ENCODE data around the gene OTOA.
"Not testable (repeated sequence)": the region's sequence is repeated elsewhere in the genome, so short reads cannot be mapped to it uniquely, and the experiment has no call there.

OTOA gene

GRCh38 chr16:21644674-21645073 lies 19.1 kb upstream of the OTOA start:
- H3K4me1 ChIP-seq (ENCODE audit: control insufficient read depth, insufficient read depth, low read length): peaks cover 12% of the 10 kb centered on the region
- H3K9me3 ChIP-seq (ENCODE audit: control insufficient read depth, low read length): no peaks in the 10 kb centered on the region
- no peak overlapping the region for H3K4me3 ChIP-seq (ENCODE audit: low read length)
- H3K27me3 ChIP-seq (ENCODE audit: control insufficient read depth, insufficient read depth, low read length): no peaks in the 10 kb centered on the region
- H3K9ac ChIP-seq (ENCODE audit: low read length): no peak overlapping the region
- no peaks in the 10 kb centered on the region for H3K36me3 ChIP-seq (ENCODE audit: control insufficient read depth, insufficient read depth, low read length)

GRCh38 chr16:21645261-21645721 lies 18.5 kb upstream of the OTOA start:
- peaks cover 12% of the 10 kb centered on the region for H3K4me1 ChIP-seq (ENCODE audit: control insufficient read depth, insufficient read depth, low read length)
- H3K9ac ChIP-seq (ENCODE audit: low read length): peak overlapping the region; percentile 10
- no peak overlapping the region for H3K4me3 ChIP-seq (ENCODE audit: low read length)
- no peaks in the 10 kb centered on the region for H3K27me3 ChIP-seq (ENCODE audit: control insufficient read depth, insufficient read depth, low read length)
- no peaks in the 10 kb centered on the region for H3K9me3 ChIP-seq (ENCODE audit: control insufficient read depth, low read length)
- H3K36me3 ChIP-seq (ENCODE audit: control insufficient read depth, insufficient read depth, low read length): no peaks in the 10 kb centered on the region

GRCh38 chr16:21646091-21646490 lies 17.7 kb upstream of the OTOA start:
- Histone ChIP-seq H3K4me3 (ENCODE audit: low read length) (no peak overlapping the region), H3K9ac (ENCODE audit: low read length) (peak overlapping the region; percentile 10), H3K36me3 (ENCODE audit: control insufficient read depth, insufficient read depth, low read length) (no peaks in the 10 kb centered on the region), H3K9me3 (ENCODE audit: control insufficient read depth, low read length) (no peaks in the 10 kb centered on the region), H3K27me3 (ENCODE audit: control insufficient read depth, insufficient read depth, low read length) (no peaks in the 10 kb centered on the region), H3K4me1 (ENCODE audit: control insufficient read depth, insufficient read depth, low read length) (peaks cover 12% of the 10 kb centered on the region)

GRCh38 chr16:21646721-21647561 lies 16.8 kb upstream of the OTOA start:
- Histone ChIP-seq H3K9ac (ENCODE audit: low read length) (no peak overlapping the region), H3K4me1 (ENCODE audit: control insufficient read depth, insufficient read depth, low read length) (peaks cover 12% of the 10 kb centered on the region), H3K4me3 (ENCODE audit: low read length) (no peak overlapping the region), H3K36me3 (ENCODE audit: control insufficient read depth, insufficient read depth, low read length) (no peaks in the 10 kb centered on the region), H3K9me3 (ENCODE audit: control insufficient read depth, low read length) (no peaks in the 10 kb centered on the region), H3K27me3 (ENCODE audit: control insufficient read depth, insufficient read depth, low read length) (no peaks in the 10 kb centered on the region)

GRCh38 chr16:21647562-21648164 lies 16.1 kb upstream of the OTOA start:
- Histone ChIP-seq H3K36me3 (ENCODE audit: control insufficient read depth, insufficient read depth, low read length) (no peaks in the 10 kb centered on the region), H3K4me3 (ENCODE audit: low read length) (no peak overlapping the region), H3K9ac (ENCODE audit: low read length) (no peak overlapping the region), H3K27me3 (ENCODE audit: control insufficient read depth, insufficient read depth, low read length) (no peaks in the 10 kb centered on the region), H3K9me3 (ENCODE audit: control insufficient read depth, low read length) (no peaks in the 10 kb centered on the region), H3K4me1 (ENCODE audit: control insufficient read depth, insufficient read depth, low read length) (peaks cover 12% of the 10 kb centered on the region)

- not testable (repeated sequence) for H3K4me3 ChIP-seq (ENCODE audit: low read length); H3K27me3 ChIP-seq (ENCODE audit: control insufficient read depth, insufficient read depth, low read length); H3K36me3 ChIP-seq (ENCODE audit: control insufficient read depth, insufficient read depth, low read length); H3K9me3 ChIP-seq (ENCODE audit: control insufficient read depth, low read length); H3K9ac ChIP-seq (ENCODE audit: low read length)
- H3K4me1 ChIP-seq (ENCODE audit: control insufficient read depth, insufficient read depth, low read length): peaks cover 12% of the 10 kb centered on the region
Observed at GRCh38 chr16:21649826-21650406, 13.9 kb upstream of the OTOA start.

- Histone ChIP-seq H3K4me3 (ENCODE audit: low read length) (no peak overlapping the region), H3K36me3 (ENCODE audit: control insufficient read depth, insufficient read depth, low read length) (no peaks in the 10 kb centered on the region), H3K9me3 (ENCODE audit: control insufficient read depth, low read length) (no peaks in the 10 kb centered on the region), H3K27me3 (ENCODE audit: control insufficient read depth, insufficient read depth, low read length) (no peaks in the 10 kb centered on the region), H3K4me1 (ENCODE audit: control insufficient read depth, insufficient read depth, low read length) (peaks cover 12% of the 10 kb centered on the region), H3K9ac (ENCODE audit: low read length) (no peak overlapping the region)
Observed at GRCh38 chr16:21650521-21650920, 13.2 kb upstream of the OTOA start.

GRCh38 chr16:21651515-21651914 lies 12.3 kb upstream of the OTOA start:
- Histone ChIP-seq H3K9ac (ENCODE audit: low read length) (no peak overlapping the region), H3K9me3 (ENCODE audit: control insufficient read depth, low read length) (no peaks in the 10 kb centered on the region), H3K27me3 (ENCODE audit: control insufficient read depth, insufficient read depth, low read length) (no peaks in the 10 kb centered on the region), H3K36me3 (ENCODE audit: control insufficient read depth, insufficient read depth, low read length) (no peaks in the 10 kb centered on the region), H3K4me1 (ENCODE audit: control insufficient read depth, insufficient read depth, low read length) (peaks cover 2% of the 10 kb centered on the region), H3K4me3 (ENCODE audit: low read length) (no peak overlapping the region)

GRCh38 chr16:21652453-21652852 lies 11.3 kb upstream of the OTOA start, which contains the start of gene IGSF6:
TSS of gene IGSF6 (minus strand) at chr16:21652608. CDS start at chr16:21652598, 10 bp downstream.
- H3K36me3 ChIP-seq (ENCODE audit: control insufficient read depth, insufficient read depth, low read length): no peaks in the 10 kb centered on the region
- H3K4me1 ChIP-seq (ENCODE audit: control insufficient read depth, insufficient read depth, low read length): peaks cover 6% of the 10 kb centered on the region
- H3K9ac ChIP-seq (ENCODE audit: low read length): no peak within 1 kb of the TSS
- no peak within 1 kb of the TSS for H3K4me3 ChIP-seq (ENCODE audit: low read length)
- H3K27me3 ChIP-seq (ENCODE audit: control insufficient read depth, insufficient read depth, low read length): no peaks in the 10 kb centered on the region
- no peaks in the 10 kb centered on the region for H3K9me3 ChIP-seq (ENCODE audit: control insufficient read depth, low read length)

- Histone ChIP-seq H3K9me3 (ENCODE audit: control insufficient read depth, low read length) (no peaks in the 10 kb centered on the region), H3K4me1 (ENCODE audit: control insufficient read depth, insufficient read depth, low read length) (peaks cover 6% of the 10 kb centered on the region), H3K4me3 (ENCODE audit: low read length) (no peak overlapping the region), H3K36me3 (ENCODE audit: control insufficient read depth, insufficient read depth, low read length) (no peaks in the 10 kb centered on the region), H3K9ac (ENCODE audit: low read length) (no peak overlapping the region), H3K27me3 (ENCODE audit: control insufficient read depth, insufficient read depth, low read length) (no peaks in the 10 kb centered on the region)
Observed at GRCh38 chr16:21653571-21653970, 10.2 kb upstream of the OTOA start.

- Histone ChIP-seq H3K36me3 (ENCODE audit: control insufficient read depth, insufficient read depth, low read length) (no peaks in the 10 kb centered on the region), H3K4me1 (ENCODE audit: control insufficient read depth, insufficient read depth, low read length) (peaks cover 6% of the 10 kb centered on the region), H3K9me3 (ENCODE audit: control insufficient read depth, low read length) (no peaks in the 10 kb centered on the region), H3K9ac (ENCODE audit: low read length) (no peak overlapping the region), H3K27me3 (ENCODE audit: control insufficient read depth, insufficient read depth, low read length) (no peaks in the 10 kb centered on the region), H3K4me3 (ENCODE audit: low read length) (no peak overlapping the region)
Observed at GRCh38 chr16:21654466-21654865, 9.3 kb upstream of the OTOA start.

GRCh38 chr16:21654881-21655280 lies 8.9 kb upstream of the OTOA start:
- no peak overlapping the region for H3K9ac ChIP-seq (ENCODE audit: low read length)
- no peak overlapping the region for H3K4me3 ChIP-seq (ENCODE audit: low read length)
- H3K4me1 ChIP-seq (ENCODE audit: control insufficient read depth, insufficient read depth, low read length): peaks cover 6% of the 10 kb centered on the region
- no peaks in the 10 kb centered on the region for H3K9me3 ChIP-seq (ENCODE audit: control insufficient read depth, low read length)
- H3K27me3 ChIP-seq (ENCODE audit: control insufficient read depth, insufficient read depth, low read length): no peaks in the 10 kb centered on the region
- no peaks in the 10 kb centered on the region for H3K36me3 ChIP-seq (ENCODE audit: control insufficient read depth, insufficient read depth, low read length)
